Uterus (tissue), 4 donors: ENCODE data around the gene SNF8. TPM values are rescaled to one million over a fixed set of nuclear protein-coding genes. Genes with fewer than 3 reads are reported as not detected.

Experiments
- DNase-seq, 2 donors: peaks; one replicate each; pipeline ENCODE4 v3.0.0-alpha.2; 2019 to 2020
- H3K27ac ChIP-seq, 2 donors: fragments of 200-600 bp; sonication (generic); 1 replicate in 1 of 2; 2 replicates in 1 of 2; pipeline ENCODE4 v1.5.1; 2016 to 2018
- H3K27me3 ChIP-seq, 2 donors: fragments of 200-600 bp; sonication (generic); one replicate each; pipeline ENCODE4 v1.5.1; 2018 to 2019; ENCODE audit warnings: control low read depth in 1 of 2
- H3K36me3 ChIP-seq, 2 donors: fragments of 200-600 bp; sonication (generic); one replicate each; pipeline ENCODE4 v1.5.1; 2019; ENCODE audit warnings: control low read depth in 1 of 2
- H3K4me1 ChIP-seq, 2 donors: fragments of 200-600 bp; sonication (generic); one replicate each; pipeline ENCODE4 v1.5.1; 2018 to 2019; ENCODE audit warnings: control low read depth in 1 of 2
- H3K4me3 ChIP-seq, 2 donors: fragments of 200-600 bp; sonication (generic); 1 replicate in 1 of 2; 2 replicates in 1 of 2; pipeline ENCODE4 v1.5.1; 2018 to 2019; ENCODE audit warnings: mild to moderate bottlenecking in 1 of 2
- H3K9me3 ChIP-seq, 2 donors: fragments of 200-600 bp; sonication (generic); one replicate each; pipeline ENCODE4 v1.5.1; 2019; ENCODE audit warnings: control low read depth in 1 of 2
- POLR2A ChIP-seq, 2 donors: fragments of 450-650 bp; IDR thresholded peaks; one replicate each; pipeline ENCODE4 v1.6.1; 2016; ENCODE audit warnings: antibody characterized with exemption in 2 of 2, mild to moderate bottlenecking in 1 of 2, moderate library complexity in 1 of 2
- intact Hi-C: fragments of 100-400 bp; cut with DNase I; formaldehyde crosslinking; loops from one replicate; pipeline ENCODE4 v1.15.1; 2023; ENCODE audit warnings: low total_unique reads
- total RNA-seq, 4 donors: library from RNA; depleted of rRNA in 3 of 4; stranded (reverse); fragments of >200 nt in 3 of 4; gene quantifications; one replicate each; pipeline versions ENCODE4 v1.1.0 to v1.2.4, GENCODE V29; 2014 to 2023
- TF ChIP-seq, protein P1 (sequence below), 4 experiments: fragments of 200-600 bp in 2 of 4; fragments of 450-650 bp in 2 of 4; sonication (generic) in 2 of 4; IDR thresholded peaks; one replicate each; pipeline ENCODE4 v1.5.1; 2016 to 2019; ENCODE audit warnings: antibody characterized with exemption in 4 of 4, mild to moderate bottlenecking in 2 of 4, moderate library complexity in 1 of 4
- donor health status: DM: yes; HTN: yes; CAD: no.

SNF8 gene
- total RNA-seq, 4 donors from 2014 or later = 6.9 to 64.6 (median 38.4) TPM

DNA sequence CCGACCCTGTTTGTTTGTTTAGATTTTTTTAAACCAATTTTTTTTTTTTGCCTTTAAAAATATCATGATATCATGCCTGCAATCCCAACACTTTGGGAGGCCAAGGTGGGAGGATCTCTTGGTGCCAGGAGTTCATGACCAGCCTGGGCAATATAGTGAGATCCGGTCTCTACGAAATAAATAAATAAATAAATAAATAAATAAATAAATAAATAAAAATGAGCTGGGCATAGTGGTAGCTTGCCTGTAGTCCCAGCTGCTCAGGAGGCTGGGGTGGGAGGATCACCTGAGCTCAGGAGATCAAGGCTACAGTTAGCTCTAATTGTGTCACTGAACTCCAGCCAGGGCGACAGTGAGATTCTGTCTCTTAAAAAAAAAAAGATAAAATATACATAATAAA is 44.5 kb upstream of the SNF8 start:
- TF ChIP-seq, protein P1, sequence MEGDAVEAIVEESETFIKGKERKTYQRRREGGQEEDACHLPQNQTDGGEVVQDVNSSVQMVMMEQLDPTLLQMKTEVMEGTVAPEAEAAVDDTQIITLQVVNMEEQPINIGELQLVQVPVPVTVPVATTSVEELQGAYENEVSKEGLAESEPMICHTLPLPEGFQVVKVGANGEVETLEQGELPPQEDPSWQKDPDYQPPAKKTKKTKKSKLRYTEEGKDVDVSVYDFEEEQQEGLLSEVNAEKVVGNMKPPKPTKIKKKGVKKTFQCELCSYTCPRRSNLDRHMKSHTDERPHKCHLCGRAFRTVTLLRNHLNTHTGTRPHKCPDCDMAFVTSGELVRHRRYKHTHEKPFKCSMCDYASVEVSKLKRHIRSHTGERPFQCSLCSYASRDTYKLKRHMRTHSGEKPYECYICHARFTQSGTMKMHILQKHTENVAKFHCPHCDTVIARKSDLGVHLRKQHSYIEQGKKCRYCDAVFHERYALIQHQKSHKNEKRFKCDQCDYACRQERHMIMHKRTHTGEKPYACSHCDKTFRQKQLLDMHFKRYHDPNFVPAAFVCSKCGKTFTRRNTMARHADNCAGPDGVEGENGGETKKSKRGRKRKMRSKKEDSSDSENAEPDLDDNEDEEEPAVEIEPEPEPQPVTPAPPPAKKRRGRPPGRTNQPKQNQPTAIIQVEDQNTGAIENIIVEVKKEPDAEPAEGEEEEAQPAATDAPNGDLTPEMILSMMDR (IDR thresholded peaks at IDR 0.05) = no peak
- no peak for TF ChIP-seq POLR2A (IDR thresholded peaks at IDR 0.05)
- peaks cover 0 to 2% of the 10 kb centered on the region in 2 donors for H3K9me3 ChIP-seq
- peaks cover 13 to 54% of the 10 kb centered on the region in 2 donors for H3K27me3 ChIP-seq
- H3K36me3 ChIP-seq = no peaks in the 10 kb centered on the region
- intact Hi-C loops = no loop called here
- DNase-seq = no peak
- no peak overlapping the region for H3K27ac ChIP-seq
- H3K4me1 ChIP-seq = no peaks in the 10 kb centered on the region
- H3K4me3 ChIP-seq = no peak overlapping the region

- H3K27ac ChIP-seq = no peak overlapping the region
- no peak overlapping the region for H3K4me3 ChIP-seq
- DNase-seq = no peak
- no peaks in the 10 kb centered on the region for H3K4me1 ChIP-seq
- intact Hi-C loops = no loop called here
- peaks cover 0 to 19% of the 10 kb centered on the region in 2 donors for H3K27me3 ChIP-seq
- peaks cover 0 to 5% of the 10 kb centered on the region in 2 donors for H3K9me3 ChIP-seq
- TF ChIP-seq, protein P1 (IDR thresholded peaks at IDR 0.05) = no peak
- TF ChIP-seq POLR2A (IDR thresholded peaks at IDR 0.05) = no peak
- H3K36me3 ChIP-seq = no peaks in the 10 kb centered on the region
These were observed 41.0 kb upstream of the SNF8 start for GRCh38 chr17:48985436-48986245.

DNA sequence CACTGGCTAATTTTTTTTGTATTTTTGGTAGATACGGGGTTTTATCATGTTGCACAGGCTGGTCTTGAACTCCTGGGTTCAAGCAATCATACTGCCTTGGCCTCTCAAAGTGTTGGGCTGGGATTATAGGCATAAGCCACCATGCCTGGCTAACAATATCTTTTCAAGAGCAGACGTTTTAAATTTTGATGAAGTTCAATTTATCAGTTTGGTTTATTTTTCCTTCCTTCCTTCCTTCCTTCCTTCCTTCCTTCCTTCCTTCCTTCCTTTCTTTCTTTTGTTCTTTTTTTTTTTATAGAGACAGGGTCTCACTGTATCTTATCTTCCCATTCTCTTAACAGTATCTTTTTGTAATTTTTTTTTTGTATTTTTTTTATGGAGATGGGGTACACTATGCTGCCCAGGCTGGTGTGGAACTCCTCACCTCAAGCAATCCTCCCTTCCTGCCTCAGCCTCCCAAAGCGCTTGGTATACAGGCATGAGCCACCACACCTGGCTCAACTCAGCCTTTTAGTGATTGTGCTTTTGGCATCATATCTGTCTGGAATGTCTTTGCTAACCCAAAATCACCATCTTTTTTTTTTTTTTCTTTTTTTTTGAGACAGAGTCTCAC is 37.4 kb upstream of the SNF8 start:
- H3K9me3 ChIP-seq = peaks cover 0 to 5% of the 10 kb centered on the region in 2 donors
- DNase-seq = no peak
- H3K4me3 ChIP-seq = no peak overlapping the region
- H3K27ac ChIP-seq = no peak overlapping the region
- TF ChIP-seq, protein P1 (IDR thresholded peaks at IDR 0.05) = no peak
- no peak for TF ChIP-seq POLR2A (IDR thresholded peaks at IDR 0.05)
- intact Hi-C loops = no loop called here
- no peaks in the 10 kb centered on the region for H3K4me1 ChIP-seq
- no peaks in the 10 kb centered on the region for H3K27me3 ChIP-seq
- H3K36me3 ChIP-seq = no peaks in the 10 kb centered on the region

DNA sequence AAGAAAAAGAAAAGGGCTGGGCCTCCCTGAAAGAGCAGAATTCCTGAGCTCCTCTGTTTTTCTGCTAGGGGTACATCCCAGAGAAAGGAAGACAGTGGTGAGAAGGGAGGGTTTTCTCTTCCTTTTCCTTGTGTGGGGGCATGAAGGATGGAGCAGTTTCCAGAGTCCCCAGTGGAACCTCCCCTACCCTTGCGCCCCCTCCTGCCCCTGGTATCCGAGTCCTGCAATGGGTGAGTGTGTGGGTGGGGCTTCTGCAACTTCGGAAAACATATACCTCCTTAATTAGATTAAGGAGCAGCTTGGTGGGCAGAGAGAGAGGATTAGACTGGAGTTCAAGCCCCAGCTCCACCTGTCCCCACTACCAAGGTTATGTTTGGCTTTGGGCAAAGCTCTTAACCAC is 29.2 kb upstream of the SNF8 start:
- H3K36me3 ChIP-seq = no peaks in the 10 kb centered on the region
- no peaks in the 10 kb centered on the region for H3K9me3 ChIP-seq
- DNase-seq = no peak
- TF ChIP-seq, protein P1 (IDR thresholded peaks at IDR 0.05) = no peak
- TF ChIP-seq POLR2A (IDR thresholded peaks at IDR 0.05) = no peak
- H3K27ac ChIP-seq = no peak overlapping the region
- H3K4me1 ChIP-seq = no peaks in the 10 kb centered on the region
- intact Hi-C loops = no loop called here
- no peak overlapping the region for H3K4me3 ChIP-seq
- H3K27me3 ChIP-seq = no peaks in the 10 kb centered on the region

- H3K27me3 ChIP-seq = no peaks in the 10 kb centered on the region
- H3K4me3 ChIP-seq = no peak overlapping the region
- no peak for DNase-seq
- intact Hi-C loops = no loop called here
- no peaks in the 10 kb centered on the region for H3K4me1 ChIP-seq
- peak overlapping the region; percentile 13 to 38 for H3K27ac ChIP-seq
- no peak for TF ChIP-seq POLR2A (IDR thresholded peaks at IDR 0.05)
- TF ChIP-seq, protein P1 (IDR thresholded peaks at IDR 0.05) = no peak
- H3K9me3 ChIP-seq = no peaks in the 10 kb centered on the region
- H3K36me3 ChIP-seq = no peaks in the 10 kb centered on the region
These were observed 28.1 kb upstream of the SNF8 start for GRCh38 chr17:48972749-48973097.
